DOHH2 (cell line): ENCODE results near the gene EHMT2.

Source experiments
- H3F3A ChIP-seq: fragments of 200-600 bp; sonication (generic), shearing (Covaris generic); 2 replicates; pipeline ENCODE4 v1.6.0; 2016; ENCODE audit warnings: antibody characterized with exemption, mild to moderate bottlenecking; ENCODE audit not compliant: control insufficient read depth, insufficient read depth
- H3K27ac ChIP-seq: fragments of 200-600 bp; sonication (generic); 2 replicates; pipeline ENCODE4 v1.5.1; 2014; ENCODE audit warnings: low read depth, mild to moderate bottlenecking, low read length, moderate library complexity
- H3K27me3 ChIP-seq: fragments of 200-600 bp; sonication (generic); 2 replicates; pipeline ENCODE4 v1.6.1; 2014; ENCODE audit warnings: mild to moderate bottlenecking, low read length, mixed read lengths; ENCODE audit not compliant: control insufficient read depth
- H3K36me3 ChIP-seq: fragments of 200-600 bp; sonication (generic); 2 replicates; pipeline ENCODE4 v1.6.1; 2014; ENCODE audit warnings: mild to moderate bottlenecking, low read length, moderate library complexity, mixed read lengths; ENCODE audit not compliant: control insufficient read depth
- H3K4me1 ChIP-seq: fragments of 200-600 bp; sonication (generic); 2 replicates; pipeline ENCODE4 v1.6.1; 2014; ENCODE audit warnings: mild to moderate bottlenecking, low read length, mixed read lengths; ENCODE audit not compliant: control insufficient read depth
- H3K4me2 ChIP-seq: fragments of 200-600 bp; sonication (generic); 2 replicates; pipeline ENCODE4 v1.6.0; 2014; ENCODE audit warnings: mild to moderate bottlenecking, low read length, moderate library complexity
- H3K4me3 ChIP-seq: fragments of 200-600 bp; sonication (generic); 2 replicates; pipeline ENCODE4 v1.5.1; 2014; ENCODE audit warnings: mild to moderate bottlenecking, low read length, mixed read lengths
- H3K79me2 ChIP-seq: fragments of 200-600 bp; sonication (generic); 2 replicates; pipeline ENCODE4 v1.6.1; 2014; ENCODE audit warnings: mild to moderate bottlenecking, low read length, mixed read lengths; ENCODE audit not compliant: control insufficient read depth
- H3K9me2 ChIP-seq: fragments of 200-600 bp; sonication (generic); replicated peaks from 2 replicates; pipeline ENCODE4 v1.6.1; 2014; ENCODE audit warnings: mild to moderate bottlenecking, low read length, mixed read lengths; ENCODE audit not compliant: control insufficient read depth
- H3K9me3 ChIP-seq: fragments of 200-600 bp; sonication (generic); 2 replicates; pipeline ENCODE4 v1.6.1; 2014; ENCODE audit warnings: antibody characterized with exemption, low read length, mixed read lengths; ENCODE audit not compliant: control insufficient read depth, insufficient read depth
- H4K20me1 ChIP-seq: fragments of 200-600 bp; sonication (generic); 2 replicates; pipeline ENCODE4 v1.6.0; 2014; ENCODE audit warnings: low read depth, mild to moderate bottlenecking, antibody characterized with exemption, low read length, moderate library complexity; ENCODE audit not compliant: control insufficient read depth, insufficient read depth
- CTCF ChIP-seq: fragments of 200-600 bp; sonication (generic); IDR thresholded peaks from one replicate; pipeline ENCODE4 v1.5.1; 2014; ENCODE audit warnings: antibody characterized with exemption, mild to moderate bottlenecking, low read depth, low read length; ENCODE audit not compliant: poor library complexity, severe bottlenecking
- EZH2phosphoT487 ChIP-seq: fragments of 200-600 bp; sonication (generic); IDR thresholded peaks from 2 replicates; pipeline ENCODE4 v1.6.1; 2017; ENCODE audit warnings: borderline replicate concordance, mild to moderate bottlenecking, antibody characterized with exemption, low read length, moderate library complexity, mixed read lengths

The EHMT2 gene

GRCh38 chr6:31883676-31884075 lies 13.8 kb downstream of the EHMT2 start:
- no peak for TF ChIP-seq EZH2phosphoT487
- no peak for TF ChIP-seq CTCF
- H3K9me3 ChIP-seq = no peaks in the 10 kb centered on the region

GRCh38 chr6:31882344-31882743 lies 15.2 kb downstream of the EHMT2 start:
- H3K4me1 ChIP-seq = no peaks in the 10 kb centered on the region
- H3K4me2 ChIP-seq = no peak overlapping the region
- H3K27me3 ChIP-seq = no peaks in the 10 kb centered on the region
- no peaks in the 10 kb centered on the region for H3K79me2 ChIP-seq
- H3K9me3 ChIP-seq = no peaks in the 10 kb centered on the region
- H3K9me2 ChIP-seq = no peaks in the 10 kb centered on the region
- H3K36me3 ChIP-seq = peaks cover 66% of the 10 kb centered on the region
- H3K27ac ChIP-seq = no peak overlapping the region
- TF ChIP-seq EZH2phosphoT487 = no peak
- TF ChIP-seq CTCF = no peak
- H3K4me3 ChIP-seq = no peak overlapping the region
- H4K20me1 ChIP-seq = no peaks in the 10 kb centered on the region
- H3F3A ChIP-seq = no peaks in the 10 kb centered on the region

More at GRCh38 chr6:31883676-31884075, 13.8 kb downstream of the EHMT2 start:
- no peaks in the 10 kb centered on the region for H3K4me1 ChIP-seq
- no peaks in the 10 kb centered on the region for H3K27me3 ChIP-seq
- H3K27ac ChIP-seq = no peak overlapping the region
- no peaks in the 10 kb centered on the region for H3K79me2 ChIP-seq
- H3K4me3 ChIP-seq = no peak overlapping the region
- H3K4me2 ChIP-seq = no peak overlapping the region
- peaks cover 79% of the 10 kb centered on the region for H3K36me3 ChIP-seq
- H3K9me2 ChIP-seq = no peaks in the 10 kb centered on the region
- H3F3A ChIP-seq = no peaks in the 10 kb centered on the region
- H4K20me1 ChIP-seq = no peaks in the 10 kb centered on the region

- no peak overlapping the region for H3K4me3 ChIP-seq
- no peaks in the 10 kb centered on the region for H3F3A ChIP-seq
- no peaks in the 10 kb centered on the region for H3K4me1 ChIP-seq
- H3K9me3 ChIP-seq = no peaks in the 10 kb centered on the region
- no peaks in the 10 kb centered on the region for H3K9me2 ChIP-seq
- TF ChIP-seq EZH2phosphoT487 (no peak), CTCF (no peak)
- H3K79me2 ChIP-seq = no peaks in the 10 kb centered on the region
- H4K20me1 ChIP-seq = no peaks in the 10 kb centered on the region
- peaks cover 56% of the 10 kb centered on the region for H3K36me3 ChIP-seq
- H3K27ac ChIP-seq = no peak overlapping the region
- no peaks in the 10 kb centered on the region for H3K27me3 ChIP-seq
- H3K4me2 ChIP-seq = no peak overlapping the region
These were observed 16.2 kb downstream of the EHMT2 start for GRCh38 chr6:31881136-31881859.
